Nephron (organoid): ENCODE results near the gene RIBC2.

Source experiments
- H3K27ac Mint-ChIP-seq, 3 experiments: 2 replicates each; pipeline ENCODE4 v1.8.0; 2020; ENCODE audit warnings: mixed read lengths in 3 of 3, mild to moderate bottlenecking in 2 of 3, moderate library complexity in 1 of 3
- H3K27me3 Mint-ChIP-seq: 2 replicates; pipeline ENCODE4 v1.8.0; 2021; ENCODE audit warnings: low read depth, mild to moderate bottlenecking, moderate library complexity, mixed read lengths
- H3K36me3 Mint-ChIP-seq: 2 replicates; pipeline ENCODE4 v1.8.0; 2020; ENCODE audit warnings: low read depth, mixed read lengths
- H3K4me1 Mint-ChIP-seq: 2 replicates; pipeline ENCODE4 v1.8.0; 2020; ENCODE audit warnings: mixed read lengths
- H3K4me3 Mint-ChIP-seq, 3 experiments: 2 replicates each; pipeline ENCODE4 v1.8.0; 2020; ENCODE audit warnings: mild to moderate bottlenecking in 3 of 3, mixed read lengths in 3 of 3, moderate library complexity in 2 of 3
- H3K9me3 Mint-ChIP-seq: 2 replicates; pipeline ENCODE4 v1.8.0; 2020; ENCODE audit warnings: mixed read lengths
- TF ChIP-seq, protein P1 (sequence below), 3 experiments: fragments of 200-600 bp; sonication (generic); IDR thresholded peaks; one replicate each; pipeline ENCODE4 v1.5.0; 2021; ENCODE audit warnings: antibody characterized with exemption in 3 of 3; ENCODE audit not compliant: unreplicated experiment in 3 of 3

The RIBC2 gene

DNA sequence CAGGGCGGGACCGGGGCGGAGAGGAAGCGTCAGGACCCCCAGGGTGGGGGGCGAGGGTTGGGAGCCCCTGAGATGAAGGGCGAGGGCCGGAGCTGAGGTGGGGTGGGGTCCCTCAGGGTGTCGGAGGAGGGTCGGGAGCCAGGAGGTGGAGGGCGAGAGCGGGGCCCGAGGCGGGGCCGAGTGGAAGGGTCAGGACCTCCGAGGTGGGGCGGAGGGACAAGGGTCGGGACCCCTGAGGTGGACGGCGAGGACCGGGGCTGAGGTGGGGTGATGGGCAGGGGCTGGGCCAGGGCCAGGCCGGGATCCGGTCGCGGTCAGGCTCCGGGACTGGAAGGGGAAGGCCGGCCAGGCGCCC lies 503 bp upstream of the RIBC2 start:
- peaks cover 3% of the 10 kb centered on the region for H3K27me3 Mint-ChIP-seq

DNA sequence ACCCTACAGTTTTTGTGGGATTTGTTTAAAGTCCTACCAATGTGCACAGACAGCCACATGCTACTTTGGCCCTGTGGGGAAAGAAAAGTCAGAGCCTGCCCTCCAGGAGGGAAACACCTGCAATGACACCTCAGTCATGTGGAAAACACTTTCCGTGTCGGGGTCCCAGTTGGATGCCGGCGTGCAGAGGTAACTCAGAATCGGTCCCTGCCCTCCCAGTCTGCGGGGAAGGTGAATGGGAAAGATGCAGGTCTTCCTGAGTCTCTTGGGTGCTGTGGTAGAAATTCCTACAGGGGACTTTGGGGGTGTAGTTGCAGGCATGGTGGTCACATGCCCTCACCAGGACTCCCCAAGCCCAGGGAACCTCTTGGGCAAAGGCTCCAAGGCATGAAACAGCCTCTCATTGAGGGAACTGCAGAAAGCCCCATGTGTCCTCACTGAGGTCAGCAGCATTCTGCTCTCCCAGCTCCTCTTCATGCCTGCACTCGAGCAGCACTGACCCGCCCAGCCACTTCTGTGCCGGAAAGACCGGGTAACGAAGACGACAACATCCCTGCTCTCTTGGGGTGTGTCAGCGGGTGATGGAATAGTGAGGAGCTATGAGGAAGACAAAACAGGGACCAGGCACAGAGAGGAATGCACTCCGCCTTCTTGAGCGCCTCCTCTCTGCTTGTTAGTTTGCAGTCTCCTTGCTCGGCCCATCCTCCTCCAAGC lies 4.7 kb downstream of the RIBC2 start:
- H3K27ac Mint-ChIP-seq: no peak overlapping the region

More for the DNA sequence above, 503 bp upstream of the RIBC2 start:
- H3K4me3 Mint-ChIP-seq: peak overlapping the region in 1 of 3 experiments; percentile 29
- H3K36me3 Mint-ChIP-seq: peaks cover 3% of the 10 kb centered on the region
- H3K27ac Mint-ChIP-seq: no peak overlapping the region
- no peaks in the 10 kb centered on the region for H3K9me3 Mint-ChIP-seq
- TF ChIP-seq, protein P1, sequence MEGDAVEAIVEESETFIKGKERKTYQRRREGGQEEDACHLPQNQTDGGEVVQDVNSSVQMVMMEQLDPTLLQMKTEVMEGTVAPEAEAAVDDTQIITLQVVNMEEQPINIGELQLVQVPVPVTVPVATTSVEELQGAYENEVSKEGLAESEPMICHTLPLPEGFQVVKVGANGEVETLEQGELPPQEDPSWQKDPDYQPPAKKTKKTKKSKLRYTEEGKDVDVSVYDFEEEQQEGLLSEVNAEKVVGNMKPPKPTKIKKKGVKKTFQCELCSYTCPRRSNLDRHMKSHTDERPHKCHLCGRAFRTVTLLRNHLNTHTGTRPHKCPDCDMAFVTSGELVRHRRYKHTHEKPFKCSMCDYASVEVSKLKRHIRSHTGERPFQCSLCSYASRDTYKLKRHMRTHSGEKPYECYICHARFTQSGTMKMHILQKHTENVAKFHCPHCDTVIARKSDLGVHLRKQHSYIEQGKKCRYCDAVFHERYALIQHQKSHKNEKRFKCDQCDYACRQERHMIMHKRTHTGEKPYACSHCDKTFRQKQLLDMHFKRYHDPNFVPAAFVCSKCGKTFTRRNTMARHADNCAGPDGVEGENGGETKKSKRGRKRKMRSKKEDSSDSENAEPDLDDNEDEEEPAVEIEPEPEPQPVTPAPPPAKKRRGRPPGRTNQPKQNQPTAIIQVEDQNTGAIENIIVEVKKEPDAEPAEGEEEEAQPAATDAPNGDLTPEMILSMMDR (IDR thresholded peaks at IDR 0.05; ENCODE audit: unreplicated experiment in 3 of 3): no peak
- H3K4me1 Mint-ChIP-seq: peaks cover 12% of the 10 kb centered on the region

DNA sequence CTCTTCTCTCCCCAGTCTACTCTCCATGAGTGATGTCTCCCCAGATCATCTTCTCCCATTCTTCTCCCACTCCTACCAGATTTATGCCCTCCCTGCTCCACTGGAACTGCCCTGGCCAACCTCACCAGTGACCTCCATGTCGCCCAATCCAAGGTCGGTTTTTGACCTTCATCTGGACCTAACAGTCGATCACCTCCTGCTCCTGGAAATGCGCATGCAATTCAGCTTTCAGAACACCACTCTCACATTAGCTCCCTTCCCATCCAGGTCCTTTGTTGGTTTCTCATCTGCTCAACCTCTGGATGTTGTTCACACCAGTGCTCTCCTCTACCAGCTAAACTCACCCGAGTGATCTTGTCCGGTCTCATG lies 5.3 kb downstream of the RIBC2 start:
- Mint-ChIP-seq H3K4me3 (no peak overlapping the region), H3K36me3 (peaks cover 20% of the 10 kb centered on the region), H3K4me1 (peaks cover 8% of the 10 kb centered on the region), H3K27me3 (peaks cover 3% of the 10 kb centered on the region), H3K9me3 (peaks cover 13% of the 10 kb centered on the region), H3K27ac (no peak overlapping the region)
- TF ChIP-seq, protein P1 (IDR thresholded peaks at IDR 0.05; ENCODE audit: unreplicated experiment in 3 of 3): no peak

More for the DNA sequence above, 4.7 kb downstream of the RIBC2 start:
- H3K9me3 Mint-ChIP-seq: peaks cover 13% of the 10 kb centered on the region
- peaks cover 12% of the 10 kb centered on the region for H3K4me1 Mint-ChIP-seq
- peaks cover 20% of the 10 kb centered on the region for H3K36me3 Mint-ChIP-seq
- TF ChIP-seq, protein P1 (IDR thresholded peaks at IDR 0.05; ENCODE audit: unreplicated experiment in 3 of 3): no peak
- H3K4me3 Mint-ChIP-seq: no peak overlapping the region
- H3K27me3 Mint-ChIP-seq: peaks cover 3% of the 10 kb centered on the region

DNA sequence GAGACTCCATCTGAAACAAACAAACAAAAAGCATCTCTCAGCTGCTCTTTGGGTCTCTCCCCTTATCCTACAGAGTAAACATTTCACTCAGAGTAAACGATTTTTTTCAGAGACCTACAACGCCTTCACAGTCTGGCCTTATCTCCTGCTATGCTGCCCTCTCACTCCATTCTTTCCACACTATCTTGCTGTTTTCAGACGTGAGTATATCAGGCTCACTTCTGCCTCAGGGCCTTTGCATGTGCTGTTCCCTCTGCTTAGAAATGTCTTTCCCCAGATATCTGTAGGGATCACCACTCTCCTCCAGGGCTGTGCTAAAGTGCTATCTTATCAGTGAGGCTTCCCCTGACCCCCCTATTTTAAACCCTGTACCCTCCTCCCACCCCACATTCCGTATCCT lies 6.5 kb downstream of the RIBC2 start:
- TF ChIP-seq, protein P1 (IDR thresholded peaks at IDR 0.05; ENCODE audit: unreplicated experiment in 3 of 3): no peak
- H3K4me3 Mint-ChIP-seq: no peak overlapping the region
- no peak overlapping the region for H3K27ac Mint-ChIP-seq
- peaks cover 20% of the 10 kb centered on the region for H3K36me3 Mint-ChIP-seq
- H3K27me3 Mint-ChIP-seq: peaks cover 3% of the 10 kb centered on the region
- peaks cover 13% of the 10 kb centered on the region for H3K9me3 Mint-ChIP-seq
- H3K4me1 Mint-ChIP-seq: no peaks in the 10 kb centered on the region

DNA sequence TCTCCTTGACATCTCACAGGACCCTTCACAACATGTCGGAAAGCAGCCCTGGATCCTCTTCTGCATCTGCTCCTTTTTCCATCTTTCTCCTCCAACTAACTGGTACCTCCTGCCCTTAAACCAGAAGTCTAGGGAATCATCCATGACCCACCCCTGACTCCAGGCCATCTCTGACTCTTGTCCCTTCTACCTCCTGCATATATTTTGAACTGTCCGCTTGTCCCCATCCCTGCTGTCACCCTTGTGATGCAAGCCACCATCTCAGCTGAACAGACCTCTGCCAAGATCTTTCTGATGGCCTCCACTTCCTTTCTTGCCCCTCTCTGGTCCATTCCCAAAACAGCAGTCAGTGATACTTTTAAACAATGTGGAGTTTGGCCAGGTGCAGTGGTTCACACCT lies 7.0 kb downstream of the RIBC2 start:
- Mint-ChIP-seq H3K36me3 (peaks cover 20% of the 10 kb centered on the region), H3K4me3 (no peak overlapping the region), H3K9me3 (peaks cover 13% of the 10 kb centered on the region), H3K27me3 (peaks cover 3% of the 10 kb centered on the region), H3K27ac (no peak overlapping the region), H3K4me1 (no peaks in the 10 kb centered on the region)
- TF ChIP-seq, protein P1 (IDR thresholded peaks at IDR 0.05; ENCODE audit: unreplicated experiment in 3 of 3): no peak
